ENCODE measurements around the gene STX18. TPM values are rescaled to one million over a fixed set of nuclear protein-coding genes. Genes with fewer than 3 reads are reported as not detected.

STX18 gene
- total RNA-seq, 1 experiment from 2014 or later: 20.9 TPM

DNA sequence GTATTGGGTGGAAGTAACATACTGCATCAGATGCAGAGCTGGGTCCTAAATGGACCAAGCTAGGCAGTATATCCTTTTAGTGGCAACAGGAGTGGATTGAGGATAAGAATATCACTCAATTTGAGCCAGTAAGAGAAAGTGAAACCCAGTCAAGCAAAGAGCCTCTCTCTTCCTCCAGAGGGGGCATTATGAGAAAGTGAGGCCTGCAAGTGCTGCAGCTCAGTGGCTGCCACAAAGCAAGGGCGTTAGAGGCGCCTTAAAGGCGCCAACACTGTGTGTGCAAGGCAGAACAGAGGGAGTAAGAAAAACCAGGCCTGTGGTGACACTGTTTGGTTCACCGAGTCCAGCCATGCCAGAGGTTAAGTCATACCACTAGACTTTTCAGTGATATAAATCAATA, 17.5 kb downstream of the STX18 start:
- DNase-seq: peak; percentile 54
- H3K4me1 ChIP-seq (ENCODE audit: insufficient read depth, low read length): no peaks in the 10 kb centered on the region; the same call in 1 of the 2 replicates
- no peak overlapping the region for H3K4ac ChIP-seq (ENCODE audit: low read depth, low read length)
- H2AK5ac ChIP-seq (ENCODE audit: insufficient read length, low read length): no peak overlapping the region
- no peak overlapping the region for H2AFZ ChIP-seq (ENCODE audit: low read length)
- H2BK120ac ChIP-seq (ENCODE audit: low read depth, low read length, poor library complexity, severe bottlenecking): no peak overlapping the region
- H3K4me2 ChIP-seq (ENCODE audit: insufficient read depth, insufficient read length, low read length): no peak overlapping the region
- H3K27me3 ChIP-seq (ENCODE audit: insufficient read depth, low read length): no peaks in the 10 kb centered on the region
- no peaks in the 10 kb centered on the region for H3K23me2 ChIP-seq (ENCODE audit: insufficient read length, low read depth, low read length, poor library complexity, severe bottlenecking)
- no peak overlapping the region for H3K56ac ChIP-seq (ENCODE audit: insufficient read length, low read depth, low read length)
- H3K27ac ChIP-seq (ENCODE audit: insufficient read length, low read depth, low read length): no peak overlapping the region
- H3K9me3 ChIP-seq (ENCODE audit: control insufficient read depth, low read depth, low read length): no peaks in the 10 kb centered on the region
- no peaks in the 10 kb centered on the region for H4K20me1 ChIP-seq (ENCODE audit: control insufficient read depth, insufficient read depth, insufficient read length)
- WGBS (ENCODE audit: extremely low coverage, insufficient read length, low lambda C conversion rate): no CpG with 5 or more reads among the region's 4 CpGs
- H3K79me2 ChIP-seq (ENCODE audit: insufficient read depth, low read length): no peaks in the 10 kb centered on the region
- H3K18ac ChIP-seq (ENCODE audit: insufficient read length, low read depth, low read length): no peak overlapping the region
- Mint-ChIP-seq H3K4me3 (no peak overlapping the region), H3K27me3 (ENCODE audit: low read depth) (no peaks in the 10 kb centered on the region), H3K4me1 (peaks cover 12 to 13% of the 10 kb centered on the region in 2 experiments), H3K36me3 (ENCODE audit: insufficient read depth in 1 of 3, low read depth in 3 of 3) (no peaks in the 10 kb centered on the region), H3K27ac (peak overlapping the region in 1 of 3 experiments; percentile 17; a peak in 1 of 7 replicates), H3K9me3 (no peaks in the 10 kb centered on the region)
- H2BK15ac ChIP-seq (ENCODE audit: low read depth, low read length): no peak overlapping the region
- H3K14ac ChIP-seq (ENCODE audit: insufficient read depth, low read length): no peak overlapping the region
- no peak overlapping the region for H2BK5ac ChIP-seq (ENCODE audit: insufficient read length, low read length)
- H4K91ac ChIP-seq (ENCODE audit: insufficient read length, low read depth, low read length): no peak overlapping the region
- no peak overlapping the region for H2BK12ac ChIP-seq (ENCODE audit: insufficient read length, low read depth, low read length)
- H3K9ac ChIP-seq (ENCODE audit: extremely low read depth, insufficient read length, low read length): no peak overlapping the region
- H3T11ph ChIP-seq (ENCODE audit: low read length): no peak overlapping the region
- H3K23ac ChIP-seq (ENCODE audit: insufficient read length, low read depth, low read length): no peak overlapping the region
- no peaks in the 10 kb centered on the region for H3K79me1 ChIP-seq (ENCODE audit: insufficient read depth, low read depth, low read length, poor library complexity, severe bottlenecking)
- no peak overlapping the region for H2BK20ac ChIP-seq (ENCODE audit: low read depth, low read length, poor library complexity, severe bottlenecking)
- no peak overlapping the region for H4K8ac ChIP-seq (replicated peaks; ENCODE audit: insufficient read length, low read depth, low read length)
- no peak overlapping the region for H4K5ac ChIP-seq (ENCODE audit: insufficient read length, low read depth, low read length)
- peak; percentile 47 for TF ChIP-seq CTCF (conservative IDR thresholded peaks at IDR 0.05)
